Fibroblast of mammary gland (primary cell): ENCODE data around the gene NES.

Source experiments
- DNase-seq: peaks from one replicate; pipeline ENCODE4 v3.0.0-alpha.2; 2010; ENCODE audit warnings: low read depth
- H3K4me3 ChIP-seq: 2 replicates; pipeline ENCODE4 v1.5.1; 2011; ENCODE audit warnings: low read depth, mild to moderate bottlenecking, low read length, moderate library complexity; ENCODE audit not compliant: control insufficient read depth
- TF ChIP-seq, protein P1 (sequence below): conservative IDR thresholded peaks from 2 replicates; pipeline ENCODE4 v1.5.1; 2011; ENCODE audit warnings: low read depth, low read length, inconsistent platforms; ENCODE audit not compliant: control insufficient read depth, insufficient read depth

Gene NES

DNA sequence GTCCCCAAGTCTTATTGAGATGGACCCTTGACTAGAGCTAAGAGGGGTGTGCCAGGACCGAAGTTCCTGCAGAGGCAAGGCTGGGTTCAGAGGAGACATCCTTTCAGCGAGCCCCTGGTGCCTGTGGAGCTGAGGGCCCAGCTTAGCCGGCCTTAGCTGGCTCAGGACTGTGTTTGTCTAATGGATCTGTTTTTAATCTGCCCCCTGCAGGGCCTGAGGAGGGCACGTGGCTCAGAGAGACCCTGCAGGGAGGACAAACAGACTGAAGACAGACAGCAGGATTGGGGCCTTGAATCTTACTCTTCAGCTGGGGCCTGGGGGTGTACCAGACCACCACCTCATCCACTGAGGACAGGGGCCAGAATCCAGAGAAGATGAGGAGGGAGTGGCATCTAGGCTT is 26.5 kb upstream of the NES start:
- TF ChIP-seq, protein P1, sequence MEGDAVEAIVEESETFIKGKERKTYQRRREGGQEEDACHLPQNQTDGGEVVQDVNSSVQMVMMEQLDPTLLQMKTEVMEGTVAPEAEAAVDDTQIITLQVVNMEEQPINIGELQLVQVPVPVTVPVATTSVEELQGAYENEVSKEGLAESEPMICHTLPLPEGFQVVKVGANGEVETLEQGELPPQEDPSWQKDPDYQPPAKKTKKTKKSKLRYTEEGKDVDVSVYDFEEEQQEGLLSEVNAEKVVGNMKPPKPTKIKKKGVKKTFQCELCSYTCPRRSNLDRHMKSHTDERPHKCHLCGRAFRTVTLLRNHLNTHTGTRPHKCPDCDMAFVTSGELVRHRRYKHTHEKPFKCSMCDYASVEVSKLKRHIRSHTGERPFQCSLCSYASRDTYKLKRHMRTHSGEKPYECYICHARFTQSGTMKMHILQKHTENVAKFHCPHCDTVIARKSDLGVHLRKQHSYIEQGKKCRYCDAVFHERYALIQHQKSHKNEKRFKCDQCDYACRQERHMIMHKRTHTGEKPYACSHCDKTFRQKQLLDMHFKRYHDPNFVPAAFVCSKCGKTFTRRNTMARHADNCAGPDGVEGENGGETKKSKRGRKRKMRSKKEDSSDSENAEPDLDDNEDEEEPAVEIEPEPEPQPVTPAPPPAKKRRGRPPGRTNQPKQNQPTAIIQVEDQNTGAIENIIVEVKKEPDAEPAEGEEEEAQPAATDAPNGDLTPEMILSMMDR = no peak
- DNase-seq = no peak
- H3K4me3 ChIP-seq = no peak overlapping the region

GRCh38 chr1:156703336-156703735 is 26.1 kb upstream of the NES start:
- no peak for DNase-seq
- H3K4me3 ChIP-seq = no peak overlapping the region
- TF ChIP-seq, protein P1 = no peak

GRCh38 chr1:156700736-156701531 is 23.7 kb upstream of the NES start:
- no peak for DNase-seq
- TF ChIP-seq, protein P1 = no peak
- H3K4me3 ChIP-seq = no peak overlapping the region

DNA sequence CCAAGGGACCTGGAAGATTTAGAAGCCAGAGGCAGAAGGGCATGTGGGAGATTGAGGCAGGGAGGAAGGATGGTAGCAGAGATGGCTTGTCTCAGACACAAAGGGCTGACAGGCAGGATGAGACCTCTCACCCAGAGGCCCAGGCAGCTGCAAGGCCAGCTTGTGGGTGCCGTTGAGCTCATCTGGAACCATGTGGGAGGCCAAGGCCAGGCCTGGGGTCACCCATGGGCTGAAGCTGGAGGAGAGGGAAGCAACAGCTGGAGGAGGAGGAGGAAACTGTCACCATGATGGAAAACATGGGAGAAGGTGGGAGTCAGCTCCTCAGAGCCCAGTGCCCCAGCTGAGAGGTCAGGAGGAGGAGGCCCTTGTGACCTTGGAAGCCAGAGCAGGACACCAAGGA is 21.8 kb upstream of the NES start:
- no peak overlapping the region for H3K4me3 ChIP-seq
- DNase-seq = no peak
- TF ChIP-seq, protein P1 = no peak

DNA sequence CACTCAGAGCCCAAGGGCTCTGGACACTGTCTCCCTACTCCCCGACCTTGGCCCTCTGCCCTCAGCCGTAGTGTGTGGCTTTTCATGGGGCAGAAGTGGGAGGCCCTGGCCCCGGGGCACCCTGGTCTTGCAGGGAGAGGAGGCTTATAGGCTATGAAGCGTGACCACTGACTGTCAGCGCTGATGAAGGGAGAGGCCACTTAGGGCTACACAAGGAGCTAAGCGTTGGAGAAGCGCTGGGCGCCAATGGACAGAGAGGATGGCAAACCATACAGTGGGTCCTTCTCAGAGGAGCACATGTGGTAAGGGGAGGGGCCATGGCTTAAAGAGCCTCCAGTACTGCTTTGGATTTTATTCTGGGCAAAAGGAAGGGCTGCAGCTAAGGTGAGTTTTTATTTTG is 20.3 kb upstream of the NES start:
- no peak for DNase-seq
- H3K4me3 ChIP-seq = no peak overlapping the region
- TF ChIP-seq, protein P1 = no peak

GRCh38 chr1:156696755-156697154 is 19.5 kb upstream of the NES start:
- no peak for DNase-seq
- TF ChIP-seq, protein P1 = no peak
- H3K4me3 ChIP-seq = no peak overlapping the region

DNA sequence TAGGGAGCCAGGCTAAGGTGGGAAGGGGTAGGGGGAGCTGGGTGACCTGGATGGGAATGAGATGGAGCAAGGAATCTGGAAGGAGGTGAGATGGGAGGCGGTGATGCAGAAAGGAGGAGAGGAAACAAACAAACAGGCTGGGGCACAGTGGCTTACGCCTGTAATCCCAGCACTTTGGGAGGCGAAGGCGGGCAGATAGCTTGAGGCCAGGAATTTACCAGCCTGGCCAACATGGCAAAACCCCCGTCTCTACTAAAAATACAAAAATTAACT is 17.4 kb upstream of the NES start:
- TF ChIP-seq, protein P1 = no peak
- no peak for DNase-seq
- no peak overlapping the region for H3K4me3 ChIP-seq
